ENCODE measurements around the gene TPRG1.
"Not testable (repeated sequence)": the region's sequence is repeated elsewhere in the genome, so short reads cannot be mapped to it uniquely, and the experiment has no call there.

The TPRG1 gene

GRCh38 chr3:189316296-189317019, 144.7 kb downstream of the TPRG1 start:
- no peak for DNase-seq (ENCODE audit: low read depth)

- DNase-seq (ENCODE audit: low read depth): no peak
Measured at GRCh38 chr3:189317911-189318310, 146.1 kb downstream of the TPRG1 start.

- no peak for DNase-seq (ENCODE audit: low read depth)
Measured at GRCh38 chr3:189320511-189320910, 148.7 kb downstream of the TPRG1 start.

- DNase-seq (ENCODE audit: low read depth): no peak
Measured at GRCh38 chr3:189322339-189322738, 150.6 kb downstream of the TPRG1 start.

GRCh38 chr3:189324538-189325138, 152.9 kb downstream of the TPRG1 start:
- DNase-seq (ENCODE audit: low read depth): peak; percentile 76

GRCh38 chr3:189325454-189325853, 153.7 kb downstream of the TPRG1 start:
- peak; percentile 67 for DNase-seq (ENCODE audit: low read depth)

GRCh38 chr3:189329630-189330029, 157.9 kb downstream of the TPRG1 start:
- not testable (repeated sequence) for DNase-seq (ENCODE audit: low read depth)

- no peak for DNase-seq (ENCODE audit: low read depth)
Measured at GRCh38 chr3:189330066-189330465, 158.3 kb downstream of the TPRG1 start.

- DNase-seq (ENCODE audit: low read depth): no peak
Measured at GRCh38 chr3:189331002-189331418, 159.2 kb downstream of the TPRG1 start.

- DNase-seq (ENCODE audit: low read depth): peak; percentile 46
Measured at GRCh38 chr3:189334064-189334920, 162.5 kb downstream of the TPRG1 start.

GRCh38 chr3:189337673-189338091, 165.9 kb downstream of the TPRG1 start:
- no peak for DNase-seq (ENCODE audit: low read depth)

- no peak for DNase-seq (ENCODE audit: low read depth)
Measured at GRCh38 chr3:189338366-189338765, 166.6 kb downstream of the TPRG1 start.

- DNase-seq (ENCODE audit: low read depth): no peak
Measured at GRCh38 chr3:189339996-189340395, 168.2 kb downstream of the TPRG1 start.

- DNase-seq (ENCODE audit: low read depth): peak; percentile 13
Measured at GRCh38 chr3:189340680-189341460, 169.1 kb downstream of the TPRG1 start.

- DNase-seq (ENCODE audit: low read depth): no peak
Measured at GRCh38 chr3:189342811-189343210, 171.0 kb downstream of the TPRG1 start.

- no peak for DNase-seq (ENCODE audit: low read depth)
Measured at GRCh38 chr3:189344996-189345395, 173.2 kb downstream of the TPRG1 start.

GRCh38 chr3:189349772-189350171, 178.0 kb downstream of the TPRG1 start:
- no peak for DNase-seq (ENCODE audit: low read depth)

GRCh38 chr3:189353318-189353965, 181.7 kb downstream of the TPRG1 start:
- DNase-seq (ENCODE audit: low read depth): no peak

GRCh38 chr3:189353988-189354889, 182.5 kb downstream of the TPRG1 start:
- DNase-seq (ENCODE audit: low read depth): no peak

- no peak for DNase-seq (ENCODE audit: low read depth)
Measured at GRCh38 chr3:189355115-189355480, 183.3 kb downstream of the TPRG1 start.

Data from amniotic epithelial cell (primary cell).